Caco-2 (cell line): ENCODE measurements around the gene RRP36. TPM values are rescaled to one million over a fixed set of nuclear protein-coding genes. Genes with fewer than 3 reads are reported as not detected.

Experiments
- BruUV-seq: library from RNA; stranded (reverse); fragments of 400-500 nt; replicated peaks from 2 replicates; lab custom pipeline; 2021; lab: Mats Ljungman, UMichigan
- CTCF ChIA-PET: fragments of 300-600 bp; sonication (Branson Sonifier 250); formaldehyde crosslinking; loops from one replicate; lab custom pipeline; 2022; ENCODE audit warnings: antibody characterized with exemption; lab: Charles Lee
- POLR2A ChIA-PET: fragments of 300-600 bp; sonication (Branson Sonifier 250); formaldehyde crosslinking; loops from one replicate; lab custom pipeline; 2022; ENCODE audit warnings: antibody characterized with exemption; lab: Charles Lee
- DNase-seq, 2 experiments: peaks; one replicate each; pipeline versions ENCODE4 v3.0.0 to v3.0.0-alpha.2; 2020 to 2022
- H3K27me3 ChIP-seq: replicated peaks from 2 replicates; pipeline ENCODE4 v1.6.0; 2011; ENCODE audit warnings: low read length; ENCODE audit not compliant: control insufficient read depth, insufficient read depth
- H3K36me3 ChIP-seq: 2 replicates; pipeline ENCODE4 v1.5.1; 2011; ENCODE audit warnings: low read length; ENCODE audit not compliant: control insufficient read depth, insufficient read depth
- H3K4me1 ChIP-seq: fragments of 250-450 bp; sonication (Bioruptor Pico); 2 replicates; pipeline ENCODE4 v1.5.1; 2020; ENCODE audit warnings: mild to moderate bottlenecking
- H3K4me3 ChIP-seq: 2 replicates; pipeline ENCODE4 v1.5.1; 2011; ENCODE audit warnings: low read depth, mild to moderate bottlenecking, control low read depth, low read length
- H3K9me3 ChIP-seq: fragments of 250-450 bp; sonication (Bioruptor Pico); 2 replicates; pipeline ENCODE4 v1.5.1; 2020; ENCODE audit warnings: mild to moderate bottlenecking, moderate library complexity
- H3K27ac Mint-ChIP-seq: one replicate; pipeline ENCODE4 v1.8.0; 2022; ENCODE audit warnings: mixed read lengths; ENCODE audit not compliant: unreplicated experiment
- H3K27me3 Mint-ChIP-seq: one replicate; pipeline ENCODE4 v1.8.0; 2022; ENCODE audit warnings: mixed read lengths; ENCODE audit not compliant: insufficient read depth, unreplicated experiment
- H3K36me3 Mint-ChIP-seq: one replicate; pipeline ENCODE4 v1.8.0; 2022; ENCODE audit warnings: mild to moderate bottlenecking, mixed read lengths; ENCODE audit not compliant: insufficient read depth, unreplicated experiment
- H3K4me1 Mint-ChIP-seq: one replicate; pipeline ENCODE4 v1.8.0; 2022; ENCODE audit warnings: low read depth, mixed read lengths; ENCODE audit not compliant: unreplicated experiment
- H3K4me3 Mint-ChIP-seq: one replicate; pipeline ENCODE4 v1.8.0; 2022; ENCODE audit warnings: mild to moderate bottlenecking, moderate library complexity, mixed read lengths; ENCODE audit not compliant: unreplicated experiment
- H3K9me3 Mint-ChIP-seq: one replicate; pipeline ENCODE4 v1.8.0; 2022; ENCODE audit warnings: mixed read lengths; ENCODE audit not compliant: unreplicated experiment
- intact Hi-C: fragments of 100-400 bp; cut with micrococcal nuclease; formaldehyde crosslinking; loops from one replicate; pipeline ENCODE4 v1.10.0; 2022; ENCODE audit not compliant: unreplicated experiment
- total RNA-seq: library from RNA; stranded (reverse); gene quantifications from 2 replicates; pipeline ENCODE4 v1.2.3, GENCODE V29; 2022
- TF ChIP-seq, protein P1 (sequence below), 2 experiments: fragments of 200-600 bp in 1 of 2; IDR thresholded peaks; 1 replicate in 1 of 2; 2 replicates in 1 of 2; pipeline versions ENCODE4 v1.5.1 to v1.8.0; 2011 to 2022; ENCODE audit warnings: antibody characterized with exemption in 1 of 2, control low read depth in 1 of 2, inconsistent platforms in 1 of 2, low read depth in 1 of 2, low read length in 1 of 2, mild to moderate bottlenecking in 1 of 2, moderate library complexity in 1 of 2; ENCODE audit not compliant: insufficient read depth in 1 of 2, severe bottlenecking in 1 of 2, unreplicated experiment in 1 of 2

RRP36 gene
- total RNA-seq, 1 experiment from 2014 or later = 74.9 TPM

DNA sequence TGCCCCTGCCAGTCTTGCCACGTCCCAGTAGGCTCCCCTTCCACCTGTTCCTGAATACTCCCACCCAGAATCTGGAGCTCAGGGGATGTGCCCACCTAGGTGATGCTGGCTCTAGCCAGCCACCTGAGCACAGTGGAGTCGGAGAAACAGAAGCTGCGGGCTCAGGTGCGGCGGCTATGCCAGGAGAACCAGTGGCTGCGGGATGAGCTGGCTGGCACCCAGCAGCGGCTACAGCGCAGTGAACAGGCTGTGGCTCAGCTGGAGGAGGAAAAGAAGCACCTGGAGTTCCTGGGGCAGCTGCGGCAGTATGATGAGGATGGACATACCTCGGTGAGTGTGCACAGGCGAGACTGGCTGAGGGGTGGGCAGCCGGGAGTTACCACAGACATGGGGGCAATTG, 41.4 kb downstream of the RRP36 start:
- Histone ChIP-seq H3K36me3 (peaks cover 6% of the 10 kb centered on the region), H3K9me3 (no peaks in the 10 kb centered on the region), H3K4me1 (peaks cover 19% of the 10 kb centered on the region), H3K4me3 (no peak overlapping the region), H3K27me3 (no peaks in the 10 kb centered on the region)
- Mint-ChIP-seq H3K4me3 (no peak overlapping the region), H3K9me3 (no peaks in the 10 kb centered on the region), H3K27ac (no peak overlapping the region), H3K27me3 (no peaks in the 10 kb centered on the region), H3K4me1 (peaks cover 27% of the 10 kb centered on the region), H3K36me3 (peaks cover 37% of the 10 kb centered on the region)
- no peak for DNase-seq
- intact Hi-C loops = no loop called here
- BruUV-seq = no TSS peak
- ChIA-PET POLR2A (no interaction called here), CTCF (no interaction called here)
- TF ChIP-seq, protein P1, sequence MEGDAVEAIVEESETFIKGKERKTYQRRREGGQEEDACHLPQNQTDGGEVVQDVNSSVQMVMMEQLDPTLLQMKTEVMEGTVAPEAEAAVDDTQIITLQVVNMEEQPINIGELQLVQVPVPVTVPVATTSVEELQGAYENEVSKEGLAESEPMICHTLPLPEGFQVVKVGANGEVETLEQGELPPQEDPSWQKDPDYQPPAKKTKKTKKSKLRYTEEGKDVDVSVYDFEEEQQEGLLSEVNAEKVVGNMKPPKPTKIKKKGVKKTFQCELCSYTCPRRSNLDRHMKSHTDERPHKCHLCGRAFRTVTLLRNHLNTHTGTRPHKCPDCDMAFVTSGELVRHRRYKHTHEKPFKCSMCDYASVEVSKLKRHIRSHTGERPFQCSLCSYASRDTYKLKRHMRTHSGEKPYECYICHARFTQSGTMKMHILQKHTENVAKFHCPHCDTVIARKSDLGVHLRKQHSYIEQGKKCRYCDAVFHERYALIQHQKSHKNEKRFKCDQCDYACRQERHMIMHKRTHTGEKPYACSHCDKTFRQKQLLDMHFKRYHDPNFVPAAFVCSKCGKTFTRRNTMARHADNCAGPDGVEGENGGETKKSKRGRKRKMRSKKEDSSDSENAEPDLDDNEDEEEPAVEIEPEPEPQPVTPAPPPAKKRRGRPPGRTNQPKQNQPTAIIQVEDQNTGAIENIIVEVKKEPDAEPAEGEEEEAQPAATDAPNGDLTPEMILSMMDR (IDR thresholded peaks at IDR 0.05; ENCODE audit: insufficient read depth in 1 of 2, low read depth in 1 of 2, low read length in 1 of 2, severe bottlenecking in 1 of 2, unreplicated experiment in 1 of 2) = no peak

DNA sequence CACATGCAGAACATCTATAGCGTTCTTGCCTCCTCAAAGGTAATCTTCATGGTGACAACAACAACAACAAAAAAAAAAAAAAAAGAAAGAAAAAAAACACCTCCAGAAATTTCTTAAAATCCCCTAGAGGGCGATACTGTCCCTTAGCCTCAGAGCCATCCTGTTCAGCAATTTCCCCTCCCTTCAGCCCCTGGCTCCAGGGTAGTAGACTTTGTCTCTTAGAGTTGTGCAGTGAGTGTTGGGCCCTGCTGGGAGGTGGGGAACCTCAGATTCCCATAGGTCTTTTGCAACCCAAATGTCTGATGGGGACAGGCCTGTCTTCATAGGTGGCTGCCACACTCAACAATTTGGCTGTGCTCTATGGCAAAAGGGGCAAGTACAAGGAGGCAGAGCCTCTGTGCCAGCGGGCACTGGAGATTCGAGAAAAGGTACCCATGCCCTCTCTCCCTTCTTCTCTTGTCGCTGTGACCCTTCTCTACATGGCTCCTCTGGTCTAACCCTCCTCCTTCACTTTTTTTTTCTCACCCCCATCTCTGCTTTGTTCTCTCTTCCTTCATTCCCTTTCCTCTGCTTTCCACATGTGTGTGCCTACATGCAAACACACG, 48.7 kb downstream of the RRP36 start:
- H3K9me3 ChIP-seq = no peaks in the 10 kb centered on the region
- H3K36me3 ChIP-seq = peaks cover 2% of the 10 kb centered on the region
- intact Hi-C loops = loop anchor here (1.0 kb wide), 1 partner anchor 60 kb away; no protein-coding TSS in a partner anchor
- no peaks in the 10 kb centered on the region for H3K9me3 Mint-ChIP-seq
- no peak overlapping the region for H3K27ac Mint-ChIP-seq
- H3K27me3 ChIP-seq = no peaks in the 10 kb centered on the region
- BruUV-seq = no TSS peak
- POLR2A ChIA-PET = no interaction called here
- H3K27me3 Mint-ChIP-seq = no peaks in the 10 kb centered on the region
- peaks cover 7% of the 10 kb centered on the region for H3K4me1 Mint-ChIP-seq
- H3K4me1 ChIP-seq = peaks cover 5% of the 10 kb centered on the region; the same call in 1 of the 2 replicates
- H3K4me3 ChIP-seq = no peak overlapping the region
- H3K36me3 Mint-ChIP-seq = peaks cover 6% of the 10 kb centered on the region
- TF ChIP-seq, protein P1 (IDR thresholded peaks at IDR 0.05; ENCODE audit: insufficient read depth in 1 of 2, low read depth in 1 of 2, low read length in 1 of 2, severe bottlenecking in 1 of 2, unreplicated experiment in 1 of 2) = peak; percentile 62 to 66
- no peak overlapping the region for H3K4me3 Mint-ChIP-seq
- peak; percentile 59 to 64 for DNase-seq
- CTCF ChIA-PET = interaction anchor here (0.7 kb wide), 1 partner anchor 38 kb away, joined by 3 read pairs; no protein-coding TSS in a partner anchor

DNA sequence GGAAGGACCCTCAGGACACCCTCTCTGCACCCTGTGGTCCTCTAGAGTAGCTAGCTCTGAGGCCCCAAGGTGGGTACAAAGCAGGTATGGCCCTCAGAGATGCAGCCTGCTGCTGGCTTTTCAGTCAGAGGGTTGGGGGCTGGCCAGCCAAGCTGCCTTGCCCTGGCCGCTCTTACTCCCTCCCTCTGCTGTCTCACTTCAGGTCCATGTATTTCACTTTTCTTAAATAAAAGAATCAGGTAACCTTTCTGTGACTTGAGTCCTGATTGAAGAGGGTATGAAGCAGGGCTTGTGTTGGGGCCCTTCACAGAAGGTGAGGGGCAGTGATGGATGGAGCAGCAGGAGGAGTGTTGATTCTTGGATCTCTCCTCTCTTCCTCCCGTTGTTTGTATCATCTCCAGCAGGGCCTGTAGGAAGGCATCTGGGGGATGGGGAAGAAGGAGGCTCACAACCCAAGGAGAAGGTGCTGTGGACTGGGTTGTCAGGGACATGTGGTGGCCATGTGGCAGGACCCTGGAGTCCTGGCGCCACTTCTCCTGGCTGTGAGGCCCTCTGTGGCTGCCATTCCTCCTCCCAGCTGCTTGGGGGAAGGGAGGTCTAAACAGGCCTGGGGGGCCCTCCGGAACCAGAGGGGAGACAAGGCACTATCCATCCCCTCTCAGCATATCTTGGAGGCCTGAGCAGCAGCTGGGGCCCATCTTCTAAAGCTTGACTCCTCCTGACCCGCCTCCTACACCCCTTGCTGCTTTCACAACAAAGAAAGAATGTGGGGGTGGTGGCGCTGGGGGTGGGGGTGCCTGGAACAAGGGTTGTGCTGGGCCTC, 53.6 kb downstream of the RRP36 start:
- DNase-seq = no peak
- Histone ChIP-seq H3K36me3 (peaks cover 2% of the 10 kb centered on the region; the same call in 1 of the 2 replicates), H3K9me3 (no peaks in the 10 kb centered on the region), H3K27me3 (no peaks in the 10 kb centered on the region), H3K4me1 (peaks cover 24% of the 10 kb centered on the region), H3K4me3 (no peak overlapping the region)
- intact Hi-C loops = no loop called here
- Mint-ChIP-seq H3K9me3 (no peaks in the 10 kb centered on the region), H3K27me3 (no peaks in the 10 kb centered on the region), H3K36me3 (peaks cover 14% of the 10 kb centered on the region), H3K27ac (no peak overlapping the region), H3K4me3 (no peak overlapping the region), H3K4me1 (peaks cover 17% of the 10 kb centered on the region)
- TF ChIP-seq, protein P1 (IDR thresholded peaks at IDR 0.05; ENCODE audit: insufficient read depth in 1 of 2, low read depth in 1 of 2, low read length in 1 of 2, severe bottlenecking in 1 of 2, unreplicated experiment in 1 of 2) = no peak
- ChIA-PET POLR2A (interaction anchor here (1.6 kb wide), 1 partner anchor 15 kb away, joined by 11 read pairs; the partner anchor contains the start of genes KLC4 and MRPL2), CTCF (interaction anchor here (0.6 kb wide), 1 partner anchor 21 kb away, joined by 10 read pairs; no protein-coding TSS in a partner anchor)
- no TSS peak for BruUV-seq
